Mesendoderm (in vitro differentiated cells): ENCODE results near the gene ACADL.
"Not testable (repeated sequence)": the region's sequence is repeated elsewhere in the genome, so short reads cannot be mapped to it uniquely, and the experiment has no call there.

Source experiments
- DNase-seq: peaks from one replicate; pipeline ENCODE4 v3.0.0; 2013
- H2AK5ac ChIP-seq: 2 replicates; pipeline ENCODE4 v1.6.1; 2013; ENCODE audit warnings: low read length, inconsistent platforms
- H2BK120ac ChIP-seq: 2 replicates; pipeline ENCODE4 v1.6.1; 2013; ENCODE audit warnings: low read depth, mild to moderate bottlenecking, low read length, moderate library complexity, mixed read lengths
- H2BK15ac ChIP-seq: replicated peaks from 2 replicates; pipeline ENCODE4 v1.6.1; 2013; ENCODE audit warnings: low read depth, mild to moderate bottlenecking, moderate library complexity
- H2BK5ac ChIP-seq: 2 replicates; pipeline ENCODE4 v1.6.1; 2013; ENCODE audit warnings: low read length, inconsistent platforms
- H3K18ac ChIP-seq: 2 replicates; pipeline ENCODE4 v1.6.1; 2013; ENCODE audit warnings: mild to moderate bottlenecking, low read length, mixed read lengths
- H3K23ac ChIP-seq: one replicate; pipeline ENCODE4 v1.6.1; 2013; ENCODE audit warnings: low read length
- H3K27ac ChIP-seq: 2 replicates; pipeline ENCODE4 v1.5.1; 2013; ENCODE audit warnings: low read depth, mild to moderate bottlenecking, inconsistent platforms, low read length, moderate library complexity
- H3K27me3 ChIP-seq: 2 replicates; pipeline ENCODE4 v1.6.1; 2013; ENCODE audit warnings: low read length, control low read depth, mild to moderate bottlenecking, inconsistent platforms; ENCODE audit not compliant: insufficient read depth, poor library complexity
- H3K36me3 ChIP-seq: 2 replicates; pipeline ENCODE4 v1.6.1; 2013; ENCODE audit warnings: low read length, inconsistent platforms; ENCODE audit not compliant: control insufficient read depth, insufficient read depth
- H3K4ac ChIP-seq: one replicate; pipeline ENCODE4 v1.6.1; 2013; ENCODE audit warnings: low read depth, mild to moderate bottlenecking, low read length, moderate library complexity
- H3K4me1 ChIP-seq: 2 replicates; pipeline ENCODE4 v1.6.1; 2013; ENCODE audit warnings: low read depth, low read length, inconsistent platforms; ENCODE audit not compliant: control insufficient read depth
- H3K4me2 ChIP-seq: 2 replicates; pipeline ENCODE4 v1.6.1; 2013; ENCODE audit warnings: low read length
- H3K4me3 ChIP-seq: 2 replicates; pipeline ENCODE4 v1.5.1; 2013; ENCODE audit warnings: mild to moderate bottlenecking, low read length
- H3K56ac ChIP-seq: one replicate; pipeline ENCODE4 v1.6.1; 2013; ENCODE audit warnings: low read length
- H3K79me1 ChIP-seq: 2 replicates; pipeline ENCODE4 v1.6.1; 2013; ENCODE audit warnings: low read length, inconsistent platforms
- H3K79me2 ChIP-seq: 2 replicates; pipeline ENCODE4 v1.6.1; 2013; ENCODE audit warnings: mild to moderate bottlenecking, low read length; ENCODE audit not compliant: control insufficient read depth, insufficient read depth
- H3K9ac ChIP-seq: 2 replicates; pipeline ENCODE4 v1.6.1; 2013; ENCODE audit warnings: low read length, inconsistent platforms
- H4K5ac ChIP-seq: one replicate; pipeline ENCODE4 v1.6.1; 2013; ENCODE audit warnings: low read length
- H4K8ac ChIP-seq: one replicate; pipeline ENCODE4 v1.6.1; 2013; ENCODE audit warnings: low read depth, mild to moderate bottlenecking, control low read depth, low read length, moderate library complexity
- WGBS: extraction: QIAGEN DNeasy Blood & Tissue Kit; methylation state at CpG from one replicate; pipeline ENCODE4 v1.1.7; 2013; ENCODE audit warnings: low lambda C conversion rate, missing lambda C conversion rate; ENCODE audit not compliant: insufficient coverage; ENCODE audit errors: extremely low coverage; 5-methylcytosine and 5-hydroxymethylcytosine counted together

ACADL gene

DNA sequence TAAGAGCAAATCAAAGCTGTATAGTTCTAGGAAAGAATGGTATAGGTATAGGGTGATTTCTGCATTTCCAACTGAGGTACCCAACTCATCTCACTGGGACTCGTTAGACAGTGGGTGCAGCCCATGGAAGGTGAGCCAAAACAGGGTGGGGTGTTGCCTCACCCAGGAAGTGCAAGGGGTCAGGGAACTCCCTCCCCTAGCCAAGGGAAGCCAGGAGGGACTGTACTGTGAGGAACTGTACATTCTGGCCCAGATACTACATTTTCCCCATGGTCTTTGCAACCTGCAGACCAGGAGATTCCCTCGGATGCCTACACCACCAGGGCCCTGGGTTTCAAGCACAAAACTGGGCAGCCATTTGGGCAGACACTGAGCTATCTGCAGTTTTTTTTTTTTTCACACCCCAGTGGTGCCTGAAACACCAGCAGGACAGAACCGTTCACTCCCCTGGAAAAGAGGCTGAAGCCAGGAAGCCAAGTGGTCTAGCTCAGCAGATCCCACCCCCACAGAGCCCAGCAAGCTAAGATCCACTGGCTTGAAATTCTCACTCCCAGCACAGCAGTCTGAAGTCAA, 44.1 kb downstream of the ACADL start:
- not testable (repeated sequence) for H3K27ac ChIP-seq, H3K79me1 ChIP-seq, H3K56ac ChIP-seq, H3K79me2 ChIP-seq, DNase-seq, H3K4ac ChIP-seq, H3K36me3 ChIP-seq, H3K4me1 ChIP-seq, H2BK120ac ChIP-seq, H4K8ac ChIP-seq, H2BK5ac ChIP-seq, H4K5ac ChIP-seq, H3K4me2 ChIP-seq, H2BK15ac ChIP-seq, H3K9ac ChIP-seq, H3K18ac ChIP-seq, H3K4me3 ChIP-seq, H3K27me3 ChIP-seq, H2AK5ac ChIP-seq, H3K23ac ChIP-seq
- WGBS, result no CpG with 5 or more reads among the region's 3 CpGs

DNA sequence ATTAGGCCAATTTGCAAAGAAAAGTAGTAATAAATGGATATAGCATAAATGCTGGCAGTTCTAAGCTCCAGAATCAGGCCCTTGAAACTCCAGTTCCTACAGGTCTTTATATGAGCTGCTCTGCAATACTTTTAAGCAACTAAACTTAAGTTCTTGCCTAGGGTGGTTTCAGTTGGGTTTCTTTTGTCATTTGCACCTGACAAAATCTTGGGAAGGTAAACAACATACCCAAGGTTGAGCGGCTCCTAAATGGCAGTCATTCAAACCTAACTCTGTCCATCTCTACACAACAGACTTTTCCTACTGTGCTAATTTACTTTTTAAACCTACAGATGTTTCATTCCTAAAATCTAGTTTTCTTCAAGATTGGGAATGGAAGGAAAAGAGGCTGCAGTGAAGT, 44.8 kb downstream of the ACADL start:
- no peaks in the 10 kb centered on the region for H3K27me3 ChIP-seq
- no peak overlapping the region for H3K4me3 ChIP-seq
- H3K36me3 ChIP-seq, result no peaks in the 10 kb centered on the region
- WGBS, result no CpG with 5 or more reads among the region's 1 CpG
- no peak overlapping the region for H3K4me2 ChIP-seq
- H3K23ac ChIP-seq, result no peak overlapping the region
- no peak overlapping the region for H2BK5ac ChIP-seq
- H4K8ac ChIP-seq, result no peak overlapping the region
- DNase-seq, result no peak
- H3K4ac ChIP-seq, result no peak overlapping the region
- H2AK5ac ChIP-seq, result no peak overlapping the region
- H2BK15ac ChIP-seq, result peak overlapping the region; percentile 88
- peaks cover 5% of the 10 kb centered on the region for H3K4me1 ChIP-seq
- no peaks in the 10 kb centered on the region for H3K79me2 ChIP-seq
- no peak overlapping the region for H3K9ac ChIP-seq
- H3K56ac ChIP-seq, result no peak overlapping the region
- peak overlapping the region; percentile 39 for H3K27ac ChIP-seq
- H2BK120ac ChIP-seq, result peak overlapping the region; percentile 61
- no peak overlapping the region for H4K5ac ChIP-seq
- H3K79me1 ChIP-seq, result no peaks in the 10 kb centered on the region
- no peak overlapping the region for H3K18ac ChIP-seq

DNA sequence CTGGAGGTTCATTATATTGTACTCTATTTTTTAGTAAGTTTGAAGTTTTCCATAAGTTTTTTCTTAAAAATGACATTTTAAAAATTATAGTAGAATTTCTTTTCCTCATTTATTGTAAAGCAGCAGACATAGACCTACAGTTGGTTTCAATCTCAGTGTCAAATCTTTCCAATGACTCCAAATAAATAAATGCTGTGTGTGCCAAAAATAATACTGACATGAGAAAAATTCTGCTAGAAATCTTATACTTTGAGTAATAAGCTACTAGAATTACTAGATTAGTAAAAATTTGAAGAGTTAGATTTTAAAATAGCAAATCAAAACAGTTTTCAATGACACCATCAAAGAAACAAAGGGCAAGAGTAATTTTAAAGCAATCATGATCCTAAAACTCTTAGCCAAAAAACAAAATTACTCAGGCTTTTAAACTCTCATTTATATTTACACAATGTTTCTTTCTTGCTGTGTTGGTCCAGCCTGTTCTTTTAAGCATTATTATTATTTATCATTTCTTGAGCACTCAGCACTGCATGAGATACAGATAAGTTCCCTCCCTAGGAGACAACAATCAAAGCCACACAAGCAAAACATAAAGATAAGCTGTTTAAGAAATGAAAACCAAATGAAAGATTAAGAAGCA, 45.8 kb downstream of the ACADL start:
- Histone ChIP-seq H2BK120ac (no peak overlapping the region), H2AK5ac (no peak overlapping the region), H4K8ac (no peak overlapping the region), H3K4me2 (no peak overlapping the region), H3K4me1 (peaks cover 5% of the 10 kb centered on the region), H3K56ac (no peak overlapping the region), H3K4me3 (no peak overlapping the region), H3K9ac (no peak overlapping the region), H2BK5ac (no peak overlapping the region), H3K23ac (no peak overlapping the region), H3K36me3 (no peaks in the 10 kb centered on the region), H3K79me2 (no peaks in the 10 kb centered on the region), H3K27me3 (no peaks in the 10 kb centered on the region), H3K27ac (no peak overlapping the region), H3K79me1 (no peaks in the 10 kb centered on the region), H2BK15ac (no peak overlapping the region), H3K18ac (no peak overlapping the region), H4K5ac (no peak overlapping the region), H3K4ac (no peak overlapping the region)
- DNase-seq, result peak; percentile 24

DNA sequence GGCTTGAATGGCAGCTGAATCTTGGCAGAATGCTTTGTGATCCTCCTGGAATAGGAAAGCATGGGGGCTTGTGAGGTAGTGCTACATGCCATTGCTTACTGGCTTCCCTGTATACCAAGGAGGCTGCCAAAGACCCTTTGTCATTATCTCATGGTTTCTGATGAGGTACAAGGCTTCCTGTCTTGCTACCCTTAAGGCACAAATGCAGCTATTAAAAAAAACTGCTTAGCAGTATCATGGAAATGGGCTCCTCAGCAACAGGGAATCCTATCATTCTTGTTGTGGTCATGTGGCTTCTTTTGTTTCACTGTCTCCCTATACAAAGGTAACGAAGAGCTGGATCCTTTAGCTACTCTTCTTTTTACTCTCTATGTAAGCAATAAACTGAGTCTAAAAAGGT, 47.5 kb downstream of the ACADL start:
- WGBS, result no CpG with 5 or more reads among the region's 1 CpG
- Histone ChIP-seq H2BK120ac (no peak overlapping the region), H3K23ac (no peak overlapping the region), H4K8ac (no peak overlapping the region), H3K9ac (no peak overlapping the region), H3K4me2 (no peak overlapping the region), H2BK5ac (peak overlapping the region; percentile 25), H3K4ac (no peak overlapping the region), H3K4me1 (peaks cover 5% of the 10 kb centered on the region), H3K18ac (no peak overlapping the region), H3K79me2 (no peaks in the 10 kb centered on the region), H3K4me3 (no peak overlapping the region), H3K27me3 (no peaks in the 10 kb centered on the region), H3K56ac (peak overlapping the region; percentile 64), H2BK15ac (peak overlapping the region; percentile 36), H3K79me1 (no peaks in the 10 kb centered on the region), H3K36me3 (no peaks in the 10 kb centered on the region), H3K27ac (no peak overlapping the region), H4K5ac (no peak overlapping the region), H2AK5ac (no peak overlapping the region)
- peak; percentile 76 for DNase-seq

DNA sequence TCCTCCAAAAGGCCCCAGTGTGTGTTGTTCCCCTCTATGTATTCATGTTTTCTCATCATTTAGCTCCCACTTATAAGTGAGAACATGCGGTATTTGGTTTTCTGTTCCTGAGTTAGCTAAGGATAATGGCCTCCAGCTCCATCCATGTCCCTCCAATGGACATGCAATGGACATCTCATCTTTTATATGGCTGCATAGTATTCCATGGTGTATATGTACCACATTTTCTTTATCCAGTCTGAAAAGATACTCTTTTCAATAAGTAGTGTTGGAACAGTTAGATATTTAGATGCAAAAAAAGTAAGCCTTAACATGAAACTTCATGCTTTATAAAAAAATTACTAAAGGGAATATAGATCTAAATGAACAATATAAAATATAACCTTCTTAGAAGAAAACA, 48.1 kb downstream of the ACADL start:
- H3K27ac ChIP-seq, H4K8ac ChIP-seq, DNase-seq, H3K23ac ChIP-seq, H3K9ac ChIP-seq, H3K4me1 ChIP-seq, H3K4ac ChIP-seq, H2BK15ac ChIP-seq, H4K5ac ChIP-seq, H2BK5ac ChIP-seq, H3K56ac ChIP-seq, H2BK120ac ChIP-seq, H3K18ac ChIP-seq, H3K36me3 ChIP-seq, H3K79me2 ChIP-seq, H3K79me1 ChIP-seq, H3K4me3 ChIP-seq, H2AK5ac ChIP-seq, H3K4me2 ChIP-seq, H3K27me3 ChIP-seq: not testable (repeated sequence)
- no CpG with 5 or more reads among the region's 1 CpG for WGBS

DNA sequence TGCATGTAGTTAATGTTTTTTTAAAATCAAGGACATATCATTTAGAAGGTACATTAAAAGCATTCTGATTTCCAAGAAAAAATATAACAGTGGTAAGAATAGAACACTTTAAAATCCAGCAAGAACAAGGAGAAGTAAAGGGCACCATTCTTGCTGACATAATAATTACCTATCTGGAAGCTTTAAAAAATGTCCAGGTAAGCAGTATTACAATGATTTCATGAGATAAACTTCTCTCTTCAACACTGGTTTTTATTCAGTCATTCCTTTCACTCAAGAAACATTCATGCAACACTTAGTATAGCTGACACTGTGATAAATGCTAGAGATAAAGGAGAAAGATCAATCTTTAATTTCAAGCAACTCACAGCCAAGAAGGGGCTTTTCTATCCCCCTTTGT, 51.2 kb downstream of the ACADL start:
- H3K36me3 ChIP-seq, result no peaks in the 10 kb centered on the region
- no peaks in the 10 kb centered on the region for H3K79me2 ChIP-seq
- no peak overlapping the region for H2BK15ac ChIP-seq
- H3K18ac ChIP-seq, result no peak overlapping the region
- H3K4me3 ChIP-seq, result no peak overlapping the region
- no peak overlapping the region for H3K23ac ChIP-seq
- DNase-seq, result no peak
- H2AK5ac ChIP-seq, result no peak overlapping the region
- no peak overlapping the region for H4K8ac ChIP-seq
- H2BK120ac ChIP-seq, result no peak overlapping the region
- H3K9ac ChIP-seq, result no peak overlapping the region
- H3K4me1 ChIP-seq, result peaks cover 4% of the 10 kb centered on the region
- H2BK5ac ChIP-seq, result no peak overlapping the region
- H3K4ac ChIP-seq, result no peak overlapping the region
- no peaks in the 10 kb centered on the region for H3K27me3 ChIP-seq
- no peak overlapping the region for H3K56ac ChIP-seq
- no peak overlapping the region for H4K5ac ChIP-seq
- H3K4me2 ChIP-seq, result no peak overlapping the region
- H3K27ac ChIP-seq, result no peak overlapping the region
- no peaks in the 10 kb centered on the region for H3K79me1 ChIP-seq
